OCI-LY1 (cell line): ENCODE measurements around the gene SPTLC2.
"Not testable (repeated sequence)": the region's sequence is repeated elsewhere in the genome, so short reads cannot be mapped to it uniquely, and the experiment has no call there.

ENCODE experiments used
- H2AFZ ChIP-seq: fragments of 200-600 bp; sonication (generic), shearing (Covaris generic); 2 replicates; pipeline ENCODE4 v1.6.0; 2014; ENCODE audit warnings: antibody characterized with exemption, mild to moderate bottlenecking, low read length
- H3F3A ChIP-seq: fragments of 200-600 bp; sonication (generic), shearing (Covaris generic); 2 replicates; pipeline ENCODE4 v1.6.0; 2014; ENCODE audit warnings: mild to moderate bottlenecking, antibody characterized with exemption, low read length, moderate library complexity; ENCODE audit not compliant: insufficient read depth
- H3K27ac ChIP-seq: fragments of 200-600 bp; sonication (generic); 2 replicates; pipeline ENCODE4 v1.5.1; 2014; ENCODE audit warnings: low read length, mixed run types, mild to moderate bottlenecking, low read depth; ENCODE audit not compliant: poor library complexity, severe bottlenecking
- H3K27me3 ChIP-seq: fragments of 200-600 bp; sonication (generic); 2 replicates; pipeline ENCODE4 v1.6.0; 2014; ENCODE audit warnings: antibody characterized with exemption, mild to moderate bottlenecking, low read length, moderate library complexity; ENCODE audit not compliant: insufficient read depth
- H3K36me3 ChIP-seq: fragments of 200-600 bp; sonication (generic); 2 replicates; pipeline ENCODE4 v1.6.1; 2014; ENCODE audit warnings: mild to moderate bottlenecking, antibody characterized with exemption, low read length, moderate library complexity, mixed read lengths; ENCODE audit not compliant: insufficient read depth
- H3K4me1 ChIP-seq: fragments of 200-600 bp; sonication (generic); 2 replicates; pipeline ENCODE4 v1.5.1; 2014; ENCODE audit warnings: mild to moderate bottlenecking, low read length, moderate library complexity; ENCODE audit not compliant: insufficient read depth, severe bottlenecking
- H3K4me2 ChIP-seq: fragments of 200-600 bp; sonication (generic), shearing (Covaris generic); 2 replicates; pipeline ENCODE4 v1.6.1; 2014; ENCODE audit warnings: low read length
- H3K4me3 ChIP-seq: fragments of 200-600 bp; sonication (generic); 2 replicates; pipeline ENCODE4 v1.5.1; 2014; ENCODE audit warnings: low read length, low read depth, mild to moderate bottlenecking, mixed read lengths; ENCODE audit not compliant: poor library complexity, severe bottlenecking
- H3K79me2 ChIP-seq: fragments of 200-600 bp; shearing (Covaris generic); 2 replicates; pipeline ENCODE4 v1.6.1; 2016; ENCODE audit warnings: mixed run types, low read length, mixed read lengths; ENCODE audit not compliant: insufficient read depth
- H3K9ac ChIP-seq: fragments of 200-600 bp; sonication (generic), shearing (Covaris generic); 2 replicates; pipeline ENCODE4 v1.6.1; 2014; ENCODE audit warnings: mild to moderate bottlenecking, low read length, mixed read lengths
- H3K9me2 ChIP-seq: fragments of 200-600 bp; sonication (generic), shearing (Covaris generic); 2 replicates; pipeline ENCODE4 v1.6.1; 2014; ENCODE audit warnings: low read depth, mild to moderate bottlenecking, low read length, mixed read lengths
- H3K9me3 ChIP-seq: fragments of 200-600 bp; shearing (Covaris generic); 2 replicates; pipeline ENCODE4 v1.6.1; 2014; ENCODE audit warnings: low read length, mixed read lengths
- H4K20me1 ChIP-seq: fragments of 200-600 bp; sonication (generic), shearing (Covaris generic); 2 replicates; pipeline ENCODE4 v1.6.0; 2016; ENCODE audit warnings: mild to moderate bottlenecking, low read length; ENCODE audit not compliant: insufficient read depth
- EZH2 ChIP-seq: fragments of 200-600 bp; sonication (generic), shearing (Covaris generic); IDR thresholded peaks from 2 replicates; pipeline ENCODE4 v1.8.0; 2017; ENCODE audit warnings: borderline replicate concordance, mixed run types, mild to moderate bottlenecking, antibody characterized with exemption, low read length, moderate library complexity, mixed read lengths
- TF ChIP-seq, protein P1 (sequence below): fragments of 200-600 bp; sonication (generic), shearing (Covaris generic); IDR thresholded peaks from 2 replicates; pipeline ENCODE4 v1.5.1; 2017; ENCODE audit warnings: mild to moderate bottlenecking, antibody characterized with exemption, low read length, moderate library complexity, mixed read lengths

Gene SPTLC2

DNA sequence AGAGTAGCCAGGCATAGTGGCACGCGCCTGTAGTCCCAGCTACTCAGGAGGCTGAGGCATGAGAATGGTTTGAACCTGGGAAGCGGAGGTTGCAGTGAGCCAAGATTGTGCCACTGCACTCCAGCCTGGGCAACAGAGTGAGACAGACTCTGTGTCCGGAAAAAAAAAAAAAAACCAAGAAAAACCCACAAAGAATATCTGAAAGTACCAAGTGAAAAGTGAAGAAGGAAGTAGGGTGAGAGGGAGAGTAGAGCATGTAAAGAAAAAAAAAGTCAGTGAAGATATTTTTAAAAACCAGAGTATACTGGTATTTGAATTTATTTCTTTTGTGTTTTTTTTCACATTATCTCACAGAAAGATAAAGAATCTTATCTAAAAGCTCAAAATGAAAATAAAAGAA, 74.5 kb downstream of the SPTLC2 start:
- Histone ChIP-seq H3K9ac (peak overlapping the region; percentile 15; the same call in 1 of the 2 replicates), H3K4me3 (no peak overlapping the region), H2AFZ (no peak overlapping the region), H4K20me1 (no peaks in the 10 kb centered on the region), H3K9me2 (no peaks in the 10 kb centered on the region), H3K9me3 (no peaks in the 10 kb centered on the region), H3F3A (no peaks in the 10 kb centered on the region), H3K27me3 (no peaks in the 10 kb centered on the region), H3K27ac (peak overlapping the region; percentile 48), H3K36me3 (peaks cover 7% of the 10 kb centered on the region; the same call in 1 of the 2 replicates), H3K79me2 (no peaks in the 10 kb centered on the region), H3K4me1 (peaks cover 30% of the 10 kb centered on the region), H3K4me2 (peak overlapping the region; percentile 33)
- no peak for TF ChIP-seq EZH2
- TF ChIP-seq, protein P1, sequence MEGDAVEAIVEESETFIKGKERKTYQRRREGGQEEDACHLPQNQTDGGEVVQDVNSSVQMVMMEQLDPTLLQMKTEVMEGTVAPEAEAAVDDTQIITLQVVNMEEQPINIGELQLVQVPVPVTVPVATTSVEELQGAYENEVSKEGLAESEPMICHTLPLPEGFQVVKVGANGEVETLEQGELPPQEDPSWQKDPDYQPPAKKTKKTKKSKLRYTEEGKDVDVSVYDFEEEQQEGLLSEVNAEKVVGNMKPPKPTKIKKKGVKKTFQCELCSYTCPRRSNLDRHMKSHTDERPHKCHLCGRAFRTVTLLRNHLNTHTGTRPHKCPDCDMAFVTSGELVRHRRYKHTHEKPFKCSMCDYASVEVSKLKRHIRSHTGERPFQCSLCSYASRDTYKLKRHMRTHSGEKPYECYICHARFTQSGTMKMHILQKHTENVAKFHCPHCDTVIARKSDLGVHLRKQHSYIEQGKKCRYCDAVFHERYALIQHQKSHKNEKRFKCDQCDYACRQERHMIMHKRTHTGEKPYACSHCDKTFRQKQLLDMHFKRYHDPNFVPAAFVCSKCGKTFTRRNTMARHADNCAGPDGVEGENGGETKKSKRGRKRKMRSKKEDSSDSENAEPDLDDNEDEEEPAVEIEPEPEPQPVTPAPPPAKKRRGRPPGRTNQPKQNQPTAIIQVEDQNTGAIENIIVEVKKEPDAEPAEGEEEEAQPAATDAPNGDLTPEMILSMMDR, result no peak

DNA sequence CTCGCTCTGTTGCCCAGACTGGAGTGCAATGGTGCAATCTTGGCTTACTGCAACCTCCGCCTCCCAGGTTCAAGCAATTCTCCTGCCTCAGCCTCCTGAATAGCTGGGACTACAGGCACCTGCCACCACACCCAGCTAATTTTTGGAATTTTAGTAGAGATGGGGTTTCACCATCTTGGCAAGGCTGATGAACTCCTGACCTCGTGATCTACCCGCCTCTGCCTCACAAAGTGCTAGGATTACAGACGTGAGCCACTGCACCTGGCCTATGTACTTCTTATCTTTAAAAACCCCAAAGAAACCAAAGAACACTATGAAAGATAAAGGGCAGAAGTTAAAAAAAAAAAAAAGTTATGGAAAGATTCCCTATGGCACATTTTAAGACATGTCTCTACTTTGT, 79.5 kb downstream of the SPTLC2 start:
- not testable (repeated sequence) for H2AFZ ChIP-seq

DNA sequence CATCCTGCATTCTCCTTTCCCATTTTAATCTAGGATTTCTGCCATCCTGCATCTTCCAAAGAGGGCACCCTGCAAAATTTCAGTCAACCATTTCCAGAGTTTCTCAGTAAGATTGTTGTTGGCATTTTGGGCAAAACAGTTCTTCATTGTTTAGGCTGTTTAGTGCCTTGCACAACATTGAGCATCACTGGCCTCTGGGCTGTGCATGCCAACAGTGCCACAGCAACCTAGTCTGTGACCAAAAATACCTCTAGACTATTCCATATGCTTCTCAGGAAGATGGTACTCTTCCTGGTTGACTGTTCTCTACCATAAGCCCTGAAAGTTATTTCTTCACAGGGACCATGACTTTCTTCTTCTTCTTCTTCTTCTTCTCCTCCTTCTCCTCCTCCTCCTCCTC, 85.4 kb downstream of the SPTLC2 start:
- Histone ChIP-seq H3F3A (no peaks in the 10 kb centered on the region), H3K4me1 (no peaks in the 10 kb centered on the region), H3K36me3 (peaks cover 22% of the 10 kb centered on the region), H3K79me2 (no peaks in the 10 kb centered on the region), H3K27me3 (no peaks in the 10 kb centered on the region), H3K4me2 (no peak overlapping the region), H3K9me3 (no peaks in the 10 kb centered on the region), H2AFZ (no peak overlapping the region), H4K20me1 (no peaks in the 10 kb centered on the region), H3K9ac (no peak overlapping the region), H3K4me3 (no peak overlapping the region), H3K9me2 (no peaks in the 10 kb centered on the region), H3K27ac (no peak overlapping the region)
- no peak for TF ChIP-seq EZH2
- TF ChIP-seq, protein P1, result no peak

More for the DNA sequence above, 79.5 kb downstream of the SPTLC2 start:
- H3K4me3 ChIP-seq, H3K4me1 ChIP-seq, H3K27ac ChIP-seq, H3K79me2 ChIP-seq, H3K4me2 ChIP-seq, H4K20me1 ChIP-seq, H3K27me3 ChIP-seq, H3K9me3 ChIP-seq, H3K9ac ChIP-seq, H3F3A ChIP-seq, H3K9me2 ChIP-seq: not testable (repeated sequence)
- H3K36me3 ChIP-seq, result peaks cover 16% of the 10 kb centered on the region

DNA sequence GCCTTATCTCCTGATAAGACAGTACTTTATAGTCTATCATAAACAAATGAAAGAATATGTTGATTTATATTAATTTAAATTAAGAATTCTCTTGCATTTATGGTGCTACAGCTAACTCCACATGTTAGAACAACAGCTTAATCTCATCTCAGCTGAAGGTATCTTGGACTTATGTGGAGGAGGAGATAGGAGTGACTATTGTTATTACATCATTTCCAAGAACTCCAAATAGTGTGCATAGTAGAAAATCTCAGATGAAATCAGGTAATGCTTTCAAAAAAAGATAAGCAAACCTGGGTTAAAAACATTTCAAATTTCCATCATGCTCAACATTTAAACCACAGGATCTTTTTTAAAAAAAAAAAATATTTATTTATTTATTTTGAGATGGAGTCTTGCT, 86.5 kb downstream of the SPTLC2 start:
- H3K9ac ChIP-seq, result no peak overlapping the region
- no peak for TF ChIP-seq EZH2
- TF ChIP-seq, protein P1, result no peak
- H3K4me1 ChIP-seq, result no peaks in the 10 kb centered on the region
- no peak overlapping the region for H3K4me2 ChIP-seq
- H3K27me3 ChIP-seq, result no peaks in the 10 kb centered on the region
- H2AFZ ChIP-seq, result no peak overlapping the region
- no peak overlapping the region for H3K4me3 ChIP-seq
- no peaks in the 10 kb centered on the region for H3K9me2 ChIP-seq
- no peaks in the 10 kb centered on the region for H3K79me2 ChIP-seq
- no peaks in the 10 kb centered on the region for H3F3A ChIP-seq
- no peaks in the 10 kb centered on the region for H3K9me3 ChIP-seq
- peaks cover 12% of the 10 kb centered on the region for H3K36me3 ChIP-seq
- H3K27ac ChIP-seq, result no peak overlapping the region
- H4K20me1 ChIP-seq, result no peaks in the 10 kb centered on the region
